Thymus (tissue), 11 donors: ENCODE measurements around the gene ITCH. TPM values are rescaled to one million over a fixed set of nuclear protein-coding genes. Genes with fewer than 3 reads are reported as not detected.

ENCODE experiments used
- DNase-seq, 9 donors: peaks; one replicate each; pipeline ENCODE4 v3.0.0-alpha.2; 2013; ENCODE audit warnings: low spot score in 9 of 9, low read depth in 6 of 9, missing footprints in 1 of 9
- H3K27ac ChIP-seq, 2 donors: one replicate each; pipeline ENCODE4 v1.5.1; 2013; ENCODE audit warnings: control low read depth in 1 of 2, low read depth in 1 of 2, low read length in 1 of 2, mild to moderate bottlenecking in 1 of 2, moderate library complexity in 1 of 2
- H3K27me3 ChIP-seq, 2 donors: one replicate each; pipeline ENCODE4 v1.5.1; 2013; ENCODE audit warnings: low read length in 1 of 2; ENCODE audit not compliant: control insufficient read depth in 2 of 2, insufficient read depth in 1 of 2
- H3K36me3 ChIP-seq, 2 donors: one replicate each; pipeline ENCODE4 v1.5.1; 2013; ENCODE audit warnings: low read length in 1 of 2, mild to moderate bottlenecking in 1 of 2, moderate library complexity in 1 of 2; ENCODE audit not compliant: control insufficient read depth in 2 of 2, insufficient read depth in 2 of 2
- H3K4me1 ChIP-seq, 2 donors: one replicate each; pipeline ENCODE4 v1.5.1; 2013; ENCODE audit warnings: low read length in 2 of 2; ENCODE audit not compliant: control insufficient read depth in 2 of 2, insufficient read depth in 2 of 2
- H3K4me3 ChIP-seq, 2 donors: one replicate each; pipeline ENCODE4 v1.5.1; 2013; ENCODE audit warnings: low read length in 2 of 2, control low read depth in 1 of 2, mild to moderate bottlenecking in 1 of 2
- H3K9me3 ChIP-seq, 2 donors: one replicate each; pipeline ENCODE4 v1.5.1; 2013; ENCODE audit warnings: low read length in 1 of 2, mild to moderate bottlenecking in 1 of 2; ENCODE audit not compliant: control insufficient read depth in 2 of 2, insufficient read depth in 1 of 2
- WGBS: extraction: QIAGEN DNeasy Blood & Tissue Kit; methylation state at CpG from one replicate; pipeline ENCODE4 v1.1.7; 2013; 5-methylcytosine and 5-hydroxymethylcytosine counted together
- polyA plus RNA-seq: library from polyadenylated mRNA; stranded (reverse); fragments of 200-250 nt; gene quantifications from one replicate; pipeline ENCODE4 v1.2.3, GENCODE V29; 2013
- total RNA-seq: library from RNA; stranded (reverse); fragments of 120-200 nt; gene quantifications from one replicate; pipeline ENCODE4 v1.2.4, GENCODE V29; 2013
- donor health status: healthy.

The ITCH gene
- total and polyA plus RNA-seq, 2 donors: 16.0 to 36.3 TPM

DNA sequence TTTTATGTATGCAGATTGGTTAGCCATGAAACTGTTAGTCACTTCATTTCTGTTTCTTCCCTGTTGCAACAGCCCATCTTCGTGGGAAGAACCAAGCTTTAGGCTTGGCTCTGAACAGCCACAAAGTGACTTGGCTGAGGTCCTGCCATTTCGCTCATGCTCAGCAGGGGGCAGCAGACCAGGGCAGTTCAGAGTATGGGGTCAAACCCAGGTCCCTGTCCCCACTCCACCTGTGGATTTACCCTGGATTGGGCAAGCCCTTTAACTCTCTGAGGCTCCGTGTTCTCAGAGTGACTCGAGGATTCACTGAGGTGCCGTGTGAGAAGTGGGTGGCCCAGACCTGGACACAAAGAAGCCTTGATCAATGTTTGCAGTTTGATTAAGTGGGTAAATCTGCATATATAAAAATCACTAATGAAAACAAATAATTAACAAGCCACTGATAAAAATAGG lies 175.6 kb downstream of the ITCH start:
- Histone ChIP-seq H3K4me1 (no peaks in the 10 kb centered on the region), H3K9me3 (no peaks in the 10 kb centered on the region), H3K27me3 (no peaks in the 10 kb centered on the region), H3K27ac (no peak overlapping the region), H3K4me3 (no peak overlapping the region), H3K36me3 (peaks cover 61 to 65% of the 10 kb centered on the region in 2 donors)
- DNase-seq: peak in 3 of 9 donors; percentile 28 to 46 (median 44)
- WGBS: 66% methylated on average over 5 of the region's 5 CpGs

DNA sequence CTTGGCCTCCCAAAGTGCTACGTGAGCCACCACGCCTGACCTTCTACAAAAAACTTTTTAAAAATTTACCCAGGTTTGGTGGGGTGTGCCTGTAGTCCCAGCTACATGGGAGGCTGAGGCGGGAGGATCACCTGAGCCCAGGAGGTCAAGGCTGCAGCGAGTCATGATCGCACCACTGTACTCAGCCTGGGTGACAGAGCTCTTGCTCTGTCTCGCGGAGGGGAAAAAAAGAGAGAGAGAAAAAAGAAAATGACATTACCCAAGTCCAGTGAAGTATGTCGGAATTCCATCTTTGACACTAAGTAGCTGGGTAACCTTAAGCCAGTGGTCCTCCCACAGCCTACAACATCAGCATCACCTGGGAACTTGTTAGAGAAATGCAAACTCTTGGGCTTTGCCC lies 176.7 kb downstream of the ITCH start:
- Histone ChIP-seq H3K27me3 (no peaks in the 10 kb centered on the region), H3K4me1 (peaks cover 2 to 6% of the 10 kb centered on the region in 2 donors), H3K27ac (no peak overlapping the region), H3K9me3 (no peaks in the 10 kb centered on the region), H3K4me3 (no peak overlapping the region), H3K36me3 (peaks cover 53 to 58% of the 10 kb centered on the region in 2 donors)
- no peak for DNase-seq
- 96% methylated on average over 8 of the region's 8 CpGs for WGBS

DNA sequence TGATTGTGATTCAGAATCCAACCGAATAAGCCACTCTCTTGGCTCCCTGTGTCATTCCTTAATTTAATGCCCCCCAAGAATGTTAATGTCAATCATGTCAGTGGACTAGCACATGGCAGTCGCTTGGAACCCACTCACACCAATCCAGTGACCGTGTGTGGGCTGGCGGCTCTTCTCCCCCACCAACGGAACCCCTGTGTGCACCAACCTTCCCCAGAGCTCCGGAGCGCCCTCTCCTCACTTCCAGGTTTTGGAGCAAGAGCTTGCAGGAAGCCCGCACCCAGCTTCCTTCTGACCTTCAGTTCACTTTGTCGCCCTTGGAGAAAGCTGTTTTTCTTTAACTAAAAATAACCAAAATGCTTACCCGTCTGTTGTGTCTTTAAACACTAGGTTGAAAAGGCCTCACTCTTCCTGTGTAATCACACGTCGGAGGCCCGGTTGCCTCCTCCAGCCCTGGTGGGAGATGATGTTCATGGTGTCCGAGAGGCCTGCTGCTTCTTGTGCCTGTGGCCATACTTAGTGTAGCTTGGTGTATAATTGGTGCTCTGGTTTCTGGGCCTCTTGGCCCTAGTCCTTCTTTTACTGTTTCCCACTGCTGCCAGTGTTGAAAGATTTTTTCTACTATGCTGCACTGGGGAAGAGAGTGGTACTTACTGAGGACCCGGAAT lies 177.7 kb downstream of the ITCH start:
- Histone ChIP-seq H3K4me1 (peaks cover 2 to 8% of the 10 kb centered on the region in 2 donors), H3K27me3 (no peaks in the 10 kb centered on the region), H3K4me3 (no peak overlapping the region), H3K9me3 (peaks cover 0 to 4% of the 10 kb centered on the region in 2 donors), H3K27ac (no peak overlapping the region), H3K36me3 (peaks cover 43 to 48% of the 10 kb centered on the region in 2 donors)
- no peak for DNase-seq
- WGBS: 97% methylated on average over 15 of the region's 15 CpGs

DNA sequence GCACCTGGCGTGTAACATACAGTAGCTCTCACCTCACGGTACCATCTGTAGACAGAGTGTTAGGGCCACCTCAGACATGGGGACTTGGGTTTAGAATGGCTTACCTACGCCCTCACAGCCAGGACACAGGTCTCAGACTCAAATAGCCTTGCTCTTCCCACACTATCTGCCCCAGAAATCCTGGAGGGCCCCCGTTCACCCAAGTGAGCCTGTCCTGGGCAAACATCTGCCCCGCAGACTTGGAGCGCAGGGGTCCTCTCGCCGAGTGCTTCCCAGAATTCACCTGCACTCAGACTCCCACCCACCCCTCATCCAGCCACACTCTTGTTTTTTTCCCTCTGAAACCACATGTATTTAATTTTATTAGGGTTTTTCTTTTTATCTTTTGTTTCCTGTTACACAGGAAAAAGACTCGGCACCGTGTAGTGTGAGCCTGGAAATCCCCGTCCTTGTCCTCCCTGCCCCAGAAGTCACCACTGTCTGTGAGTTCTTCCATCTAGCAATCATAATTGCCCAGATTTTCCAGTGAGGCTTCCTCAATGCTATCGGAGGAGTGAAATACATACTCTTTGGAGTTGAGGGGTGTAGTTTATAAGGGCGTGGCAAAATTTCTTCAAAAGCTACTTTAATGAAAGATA lies 178.3 kb downstream of the ITCH start:
- Histone ChIP-seq H3K4me3 (no peak overlapping the region), H3K27ac (no peak overlapping the region), H3K9me3 (peaks cover 0 to 4% of the 10 kb centered on the region in 2 donors), H3K36me3 (peaks cover 37 to 42% of the 10 kb centered on the region in 2 donors), H3K4me1 (peaks cover 2 to 8% of the 10 kb centered on the region in 2 donors), H3K27me3 (no peaks in the 10 kb centered on the region)
- no peak for DNase-seq
- 93% methylated on average over 13 of the region's 13 CpGs for WGBS

DNA sequence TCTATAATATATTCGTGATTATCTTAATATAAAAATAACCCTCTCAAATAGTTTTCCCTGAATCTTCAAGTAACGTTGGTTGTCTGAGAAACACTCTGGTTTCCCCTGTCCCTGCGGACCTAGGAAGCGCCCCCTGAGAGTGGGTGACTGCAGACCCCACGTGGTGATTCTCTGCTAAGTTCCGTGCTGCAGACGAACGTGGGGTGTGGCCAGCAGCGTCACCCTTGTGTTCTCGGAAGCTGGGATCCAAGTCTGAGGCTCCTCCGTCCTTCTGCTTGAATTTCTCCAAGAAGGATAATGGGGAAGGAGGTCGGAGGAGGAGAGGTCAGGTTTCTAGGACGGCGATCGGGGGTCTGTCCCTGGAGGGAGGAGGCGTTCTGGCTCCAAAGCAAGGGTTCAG lies 178.8 kb downstream of the ITCH start:
- Histone ChIP-seq H3K4me1 (peaks cover 2 to 8% of the 10 kb centered on the region in 2 donors), H3K27me3 (no peaks in the 10 kb centered on the region), H3K9me3 (peaks cover 0 to 4% of the 10 kb centered on the region in 2 donors), H3K36me3 (peaks cover 33 to 38% of the 10 kb centered on the region in 2 donors), H3K27ac (no peak overlapping the region), H3K4me3 (no peak overlapping the region)
- 96% methylated on average over 16 of the region's 16 CpGs for WGBS
- no peak for DNase-seq

DNA sequence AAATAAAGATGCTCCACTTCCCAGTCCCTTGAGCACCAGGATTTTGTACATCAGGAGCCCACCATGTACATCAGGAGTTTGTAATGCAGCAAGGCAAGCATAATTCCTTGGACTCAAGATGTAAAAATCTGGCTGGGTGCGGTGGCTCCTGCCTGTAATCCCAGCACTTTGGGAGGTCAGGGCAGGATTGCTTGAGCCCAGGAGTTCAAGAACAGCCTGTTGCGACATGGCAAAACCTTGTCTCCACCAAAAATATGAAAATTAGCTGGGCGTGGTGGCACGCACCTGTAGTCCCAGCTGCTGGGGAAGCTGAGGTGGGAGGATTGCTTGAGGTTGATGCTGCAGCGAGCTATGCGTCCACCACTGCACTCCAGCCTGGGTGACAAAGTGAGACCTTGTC lies 179.4 kb downstream of the ITCH start:
- H3K36me3 ChIP-seq: peaks cover 28 to 33% of the 10 kb centered on the region in 2 donors
- peaks cover 2 to 8% of the 10 kb centered on the region in 2 donors for H3K4me1 ChIP-seq
- H3K27me3 ChIP-seq: no peaks in the 10 kb centered on the region
- 97% methylated on average over 6 of the region's 6 CpGs for WGBS
- DNase-seq: no peak
- H3K9me3 ChIP-seq: peaks cover 0 to 4% of the 10 kb centered on the region in 2 donors
- no peak overlapping the region for H3K4me3 ChIP-seq
- H3K27ac ChIP-seq: no peak overlapping the region

DNA sequence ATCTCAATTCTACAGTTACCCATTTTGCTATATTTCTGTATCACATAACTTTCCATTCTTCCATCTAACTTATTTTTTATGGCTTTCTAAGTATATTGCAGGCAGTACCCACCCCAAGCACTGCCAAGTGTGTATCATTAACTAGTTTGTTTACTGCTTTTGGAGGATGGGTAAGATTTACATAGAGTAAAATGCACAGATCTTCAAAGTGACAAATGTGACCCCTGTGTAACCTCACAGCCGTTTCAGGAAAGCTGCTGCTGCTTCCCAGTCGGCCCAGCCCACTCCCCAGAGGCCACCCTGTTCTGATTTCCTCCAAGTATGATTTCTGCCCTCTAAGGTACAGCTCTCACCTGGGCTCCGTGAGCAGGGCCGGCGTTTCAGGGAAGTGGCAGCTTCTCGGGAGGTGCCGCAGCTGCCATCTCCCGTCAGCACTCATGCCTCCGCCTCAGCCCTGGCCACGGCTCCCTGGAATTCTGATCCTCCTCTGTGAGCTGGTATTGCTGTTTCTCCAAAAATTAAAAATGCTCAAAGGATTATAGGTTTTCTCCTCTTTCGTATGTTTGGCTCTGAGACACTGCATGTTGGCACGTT lies 180.5 kb downstream of the ITCH start:
- Histone ChIP-seq H3K27me3 (no peaks in the 10 kb centered on the region), H3K4me3 (no peak overlapping the region), H3K27ac (no peak overlapping the region), H3K4me1 (peaks cover 2 to 8% of the 10 kb centered on the region in 2 donors), H3K9me3 (peaks cover 0 to 4% of the 10 kb centered on the region in 2 donors), H3K36me3 (peaks cover 23 to 29% of the 10 kb centered on the region in 2 donors)
- DNase-seq: no peak
- 90% methylated on average over 12 of the region's 12 CpGs for WGBS

DNA sequence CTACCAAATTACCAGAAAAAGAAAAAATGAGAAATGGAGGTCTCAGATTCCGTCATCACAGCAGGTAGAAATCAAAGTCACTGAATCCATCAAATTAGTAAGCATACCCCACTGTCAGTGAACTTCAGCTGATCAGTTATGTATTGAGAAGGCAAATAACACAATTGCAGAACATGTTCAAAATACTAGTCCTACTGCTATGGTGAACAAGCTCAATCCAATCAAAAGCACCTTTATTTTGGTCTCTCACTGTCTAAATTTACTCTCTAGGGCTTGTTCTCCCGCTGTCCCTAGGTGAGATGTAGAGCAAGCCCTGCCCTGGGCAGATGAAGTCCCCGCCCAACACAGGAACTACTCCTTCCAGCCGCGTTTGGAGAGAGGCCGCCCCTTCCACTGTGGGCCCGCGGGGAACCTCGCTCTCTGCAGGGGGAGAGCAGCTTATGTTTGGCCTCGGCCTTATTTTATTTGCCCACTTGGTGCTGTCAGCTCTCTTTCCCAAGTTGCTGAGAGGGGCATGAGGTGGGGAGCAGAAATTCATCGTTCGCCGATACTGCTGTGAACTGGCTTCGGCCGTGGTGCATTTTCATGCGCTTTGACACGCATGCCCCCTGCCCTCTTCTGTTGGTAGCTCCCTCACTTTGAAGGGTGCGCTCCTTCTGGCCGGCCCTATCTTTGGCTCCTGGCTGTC lies 181.2 kb downstream of the ITCH start:
- Histone ChIP-seq H3K4me1 (peaks cover 2 to 8% of the 10 kb centered on the region in 2 donors), H3K4me3 (peak overlapping the region; percentile 44 to 54), H3K27ac (no peak overlapping the region), H3K9me3 (peaks cover 0 to 4% of the 10 kb centered on the region in 2 donors), H3K27me3 (no peaks in the 10 kb centered on the region), H3K36me3 (peaks cover 22 to 23% of the 10 kb centered on the region in 2 donors)
- 13% methylated on average over 19 of the region's 19 CpGs for WGBS
- DNase-seq: peak in 5 of 9 donors; percentile 22 to 64 (median 36)
